GM23248 (cell line): ENCODE measurements around the gene PVALB. TPM values are rescaled to one million over a fixed set of nuclear protein-coding genes. Genes with fewer than 3 reads are reported as not detected.

Experiments used
- DNase-seq: peaks from one replicate; pipeline ENCODE4 v3.0.0-alpha.2; 2015
- H2AFZ ChIP-seq: fragments of 200-600 bp; sonication (generic); 2 replicates; pipeline ENCODE4 v1.6.1; 2016; ENCODE audit warnings: antibody characterized with exemption
- H3F3A ChIP-seq: fragments of 200-600 bp; sonication (generic); 2 replicates; pipeline ENCODE4 v1.6.1; 2016; ENCODE audit warnings: mild to moderate bottlenecking, antibody characterized with exemption, mixed run types; ENCODE audit not compliant: insufficient read depth
- H3K27ac ChIP-seq: fragments of 200-600 bp; sonication (generic); 2 replicates; pipeline ENCODE4 v1.5.1; 2016; ENCODE audit warnings: mild to moderate bottlenecking
- H3K27me3 ChIP-seq: fragments of 200-600 bp; sonication (generic); replicated peaks from 2 replicates; pipeline ENCODE4 v1.6.1; 2016; ENCODE audit warnings: mild to moderate bottlenecking; ENCODE audit not compliant: insufficient read depth
- H3K36me3 ChIP-seq: fragments of 200-600 bp; sonication (generic); 2 replicates; pipeline ENCODE4 v1.6.1; 2016; ENCODE audit warnings: low read depth, mild to moderate bottlenecking
- H3K4me1 ChIP-seq: fragments of 200-600 bp; sonication (generic); 2 replicates; pipeline ENCODE4 v1.6.1; 2016; ENCODE audit warnings: mild to moderate bottlenecking; ENCODE audit not compliant: insufficient read depth
- H3K4me2 ChIP-seq: fragments of 200-600 bp; sonication (generic); one replicate; pipeline ENCODE4 v1.6.1; 2016; ENCODE audit warnings: mild to moderate bottlenecking; ENCODE audit not compliant: unreplicated experiment
- H3K4me3 ChIP-seq: fragments of 200-600 bp; sonication (generic); 2 replicates; pipeline ENCODE4 v1.5.1; 2016; ENCODE audit warnings: mild to moderate bottlenecking
- H3K79me2 ChIP-seq: fragments of 200-600 bp; sonication (generic); 2 replicates; pipeline ENCODE4 v1.6.1; 2016; ENCODE audit warnings: mild to moderate bottlenecking; ENCODE audit not compliant: insufficient read depth
- H3K9ac ChIP-seq: fragments of 200-600 bp; sonication (generic); 2 replicates; pipeline ENCODE4 v1.6.1; 2016; ENCODE audit warnings: mild to moderate bottlenecking
- H3K9me2 ChIP-seq: fragments of 200-600 bp; sonication (generic); 2 replicates; pipeline ENCODE4 v1.6.1; 2016; ENCODE audit warnings: mixed run types, mild to moderate bottlenecking, moderate library complexity; ENCODE audit not compliant: insufficient read depth
- H3K9me3 ChIP-seq: fragments of 200-600 bp; sonication (generic); one replicate; pipeline ENCODE4 v1.6.1; 2017; ENCODE audit warnings: low read depth
- H4K20me1 ChIP-seq: fragments of 200-600 bp; sonication (generic); 2 replicates; pipeline ENCODE4 v1.6.0; 2016; ENCODE audit not compliant: insufficient read depth
- EZH2 ChIP-seq: fragments of 200-600 bp; sonication (generic); IDR thresholded peaks from 2 replicates; pipeline ENCODE4 v1.6.1; 2018; ENCODE audit warnings: antibody characterized with exemption, mild to moderate bottlenecking; ENCODE audit not compliant: insufficient read depth, poor library complexity, severe bottlenecking
- EZH2phosphoT487 ChIP-seq: fragments of 200-600 bp; sonication (generic); IDR thresholded peaks from 2 replicates; pipeline ENCODE4 v1.6.1; 2018; ENCODE audit warnings: antibody characterized with exemption, moderate library complexity, mild to moderate bottlenecking, low read depth; ENCODE audit not compliant: insufficient read depth
- WGBS, 2 experiments: methylation state at CpG; one replicate each; pipeline ENCODE4 v1.1.6; 2015 to 2017; ENCODE audit warnings: low lambda C conversion rate in 2 of 2, low coverage in 1 of 2; ENCODE audit errors: missing lambda C conversion rate in 2 of 2; 5-methylcytosine and 5-hydroxymethylcytosine counted together
- in situ Hi-C: fragments of 300-500 bp; cut with MboI; formaldehyde crosslinking; loops from 2 replicates; pipeline ENCODE4 v1.15.0; 2020
- polyA plus RNA-seq: library from polyadenylated mRNA; unstranded; fragments of >200 nt; fragmentation: Nextera tagmentation; extraction: Ambion mirVana; gene quantifications from 2 replicates; pipeline ENCODE4 v1.2.1, GENCODE V29; 2016
- total RNA-seq: library from RNA; depleted of rRNA; stranded (reverse); fragments of >200 nt; shearing (Covaris generic); gene quantifications from 2 replicates; pipeline ENCODE4 v1.2.3, GENCODE V29; 2014

Gene PVALB
- total and polyA plus RNA-seq, 2 experiments from 2014 or later: not detected

- in situ Hi-C loops: no loop called here
Measured at GRCh38 chr22:36768616-36769015, 48.2 kb downstream of the PVALB start.

DNA sequence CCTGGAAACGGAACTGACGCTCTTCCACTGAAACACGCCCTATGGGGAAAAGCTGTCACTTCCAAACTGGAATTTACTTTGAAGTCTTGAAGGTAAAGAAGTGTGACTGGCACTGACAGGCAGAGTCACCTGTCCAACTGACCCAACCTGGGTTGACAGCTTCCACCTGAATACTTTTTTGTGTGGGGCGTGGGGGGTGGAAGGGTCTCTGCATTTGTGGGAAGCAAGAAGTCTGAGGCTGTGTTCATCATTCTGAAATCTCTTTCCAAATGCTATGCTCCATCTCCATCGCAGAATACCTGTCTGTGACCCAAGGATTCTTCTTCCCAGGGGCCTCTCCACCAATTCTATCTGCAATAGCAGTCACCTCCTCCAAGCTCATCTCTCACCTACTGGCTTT, 48.7 kb downstream of the PVALB start:
- Histone ChIP-seq H4K20me1 (no peaks in the 10 kb centered on the region), H3F3A (no peaks in the 10 kb centered on the region; the same call in 1 of the 2 replicates), H3K79me2 (no peaks in the 10 kb centered on the region), H3K27me3 (no peaks in the 10 kb centered on the region), H2AFZ (no peak overlapping the region), H3K4me3 (no peak overlapping the region), H3K4me2 (no peak overlapping the region), H3K9me3 (no peaks in the 10 kb centered on the region), H3K36me3 (no peaks in the 10 kb centered on the region), H3K9me2 (no peaks in the 10 kb centered on the region), H3K4me1 (peaks cover 8% of the 10 kb centered on the region), H3K27ac (no peak overlapping the region), H3K9ac (no peak overlapping the region)
- WGBS, 2 experiments: 98 to 99% methylated on average over 5 of the region's 5 CpGs
- no peak for TF ChIP-seq EZH2
- no peak for TF ChIP-seq EZH2phosphoT487
- no peak for DNase-seq
- in situ Hi-C loops: no loop called here

More at GRCh38 chr22:36768616-36769015, 48.2 kb downstream of the PVALB start:
- Histone ChIP-seq H3K27ac (no peak overlapping the region), H2AFZ (no peak overlapping the region), H3K4me2 (no peak overlapping the region), H4K20me1 (no peaks in the 10 kb centered on the region), H3K79me2 (no peaks in the 10 kb centered on the region), H3K4me3 (no peak overlapping the region), H3K4me1 (peaks cover 8% of the 10 kb centered on the region), H3K9ac (no peak overlapping the region), H3K36me3 (no peaks in the 10 kb centered on the region), H3F3A (no peaks in the 10 kb centered on the region; the same call in 1 of the 2 replicates), H3K27me3 (no peaks in the 10 kb centered on the region), H3K9me3 (no peaks in the 10 kb centered on the region), H3K9me2 (no peaks in the 10 kb centered on the region)
- TF ChIP-seq EZH2 (no peak), EZH2phosphoT487 (no peak)
- DNase-seq: no peak
- WGBS, 2 experiments: 82 to 85% methylated on average over 13 of the region's 13 CpGs

DNA sequence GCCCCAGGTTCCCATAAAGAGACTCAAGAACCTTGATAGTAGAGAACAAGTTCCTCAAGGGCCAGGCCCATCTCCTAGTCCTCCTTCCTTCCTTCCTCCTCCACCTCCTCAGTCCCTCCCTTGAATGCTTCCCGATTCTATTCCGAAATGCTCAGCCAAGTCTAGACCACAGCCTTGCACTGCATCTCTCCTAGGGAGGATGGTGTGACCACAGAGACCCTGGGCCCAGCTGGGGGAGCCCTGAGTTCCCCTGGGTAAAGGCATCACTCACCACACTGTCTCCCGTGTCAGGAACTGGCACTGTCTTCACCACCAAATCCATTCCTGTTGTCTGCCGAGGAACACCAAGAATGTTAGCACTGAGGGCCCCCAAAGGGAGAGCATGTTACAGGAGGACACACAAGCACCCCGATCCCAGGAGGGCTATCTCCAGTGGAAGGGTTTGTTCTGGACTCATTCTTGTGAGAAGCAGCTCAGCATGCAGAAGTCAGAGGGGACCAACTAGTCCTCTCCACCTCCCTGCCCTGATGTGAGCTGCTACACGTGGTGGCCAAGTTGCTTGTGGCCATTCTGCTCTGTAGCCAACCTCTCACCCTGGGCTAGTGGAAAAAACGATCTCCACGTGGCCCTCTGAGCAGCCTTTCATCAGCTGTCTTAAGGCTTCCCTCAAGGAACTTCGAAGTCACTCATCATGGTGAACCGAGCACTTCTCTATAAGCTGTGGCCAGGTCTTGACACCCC, 49.6 kb downstream of the PVALB start:
- in situ Hi-C loops: no loop called here

DNA sequence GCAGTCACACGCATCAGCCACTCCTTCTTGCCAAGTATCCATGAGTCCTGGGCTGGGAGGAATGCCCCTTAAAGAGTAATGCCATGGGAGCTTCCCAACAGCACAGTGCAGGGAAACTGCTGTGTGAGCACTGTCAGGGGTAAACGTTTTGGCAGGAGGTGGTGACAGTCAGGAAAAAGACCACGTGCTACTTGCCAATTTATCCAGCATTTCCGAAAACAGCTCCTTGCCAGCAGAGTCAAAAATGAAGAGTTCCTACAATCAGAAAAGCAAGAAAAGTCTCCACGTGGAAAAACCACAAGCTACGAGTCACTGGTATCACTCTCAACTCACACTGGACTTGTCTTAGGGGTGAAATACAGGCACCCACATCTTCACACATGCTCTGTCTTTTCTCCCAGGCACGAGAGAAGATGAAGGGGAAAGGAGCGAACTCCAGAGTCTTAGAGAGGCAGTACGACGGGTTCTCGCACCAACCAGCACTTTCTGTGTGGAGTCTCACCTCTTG, 50.8 kb downstream of the PVALB start:
- H3K27me3 ChIP-seq: no peaks in the 10 kb centered on the region
- in situ Hi-C loops: no loop called here
- H3K4me3 ChIP-seq: no peak overlapping the region
- no peaks in the 10 kb centered on the region for H3K36me3 ChIP-seq
- WGBS, 2 experiments: 68 to 73% methylated on average over 11 of the region's 11 CpGs
- H3K4me1 ChIP-seq: peaks cover 8% of the 10 kb centered on the region
- no peaks in the 10 kb centered on the region for H3K9me3 ChIP-seq
- H3K9ac ChIP-seq: no peak overlapping the region
- no peaks in the 10 kb centered on the region for H3K79me2 ChIP-seq
- H3K4me2 ChIP-seq: no peak overlapping the region
- H3F3A ChIP-seq: no peaks in the 10 kb centered on the region; the same call in 1 of the 2 replicates
- no peak overlapping the region for H2AFZ ChIP-seq
- peak; percentile 57 for DNase-seq
- no peak overlapping the region for H3K27ac ChIP-seq
- H4K20me1 ChIP-seq: no peaks in the 10 kb centered on the region
- no peak for TF ChIP-seq EZH2
- no peak for TF ChIP-seq EZH2phosphoT487
- no peaks in the 10 kb centered on the region for H3K9me2 ChIP-seq

More for the DNA sequence above, 49.6 kb downstream of the PVALB start:
- H2AFZ ChIP-seq: no peak overlapping the region
- no peaks in the 10 kb centered on the region for H3K36me3 ChIP-seq
- H3F3A ChIP-seq: no peaks in the 10 kb centered on the region; the same call in 1 of the 2 replicates
- whole genome bisulfite sequencing, 2 experiments: 93 to 98% methylated on average over 10 of the region's 10 CpGs
- TF ChIP-seq EZH2phosphoT487: no peak
- TF ChIP-seq EZH2: no peak
- H3K79me2 ChIP-seq: no peaks in the 10 kb centered on the region
- H3K9ac ChIP-seq: no peak overlapping the region
- H3K27me3 ChIP-seq: no peaks in the 10 kb centered on the region
- DNase-seq: no peak
- H3K4me1 ChIP-seq: peaks cover 8% of the 10 kb centered on the region
- no peak overlapping the region for H3K4me2 ChIP-seq
- no peaks in the 10 kb centered on the region for H3K9me2 ChIP-seq
- H3K27ac ChIP-seq: no peak overlapping the region
- no peaks in the 10 kb centered on the region for H4K20me1 ChIP-seq
- no peak overlapping the region for H3K4me3 ChIP-seq
- H3K9me3 ChIP-seq: no peaks in the 10 kb centered on the region
